Measurements from ENCODE around the gene FOXI1. TPM values are rescaled to one million over a fixed set of nuclear protein-coding genes. Genes with fewer than 3 reads are reported as not detected.

Gene FOXI1
- total RNA-seq, 1 donor = not detected

GRCh38 chr5:170100066-170100943 is 5.4 kb upstream of the FOXI1 start:
- Histone ChIP-seq H3K4me2 (ENCODE audit: insufficient read depth, low read length) (no peak overlapping the region), H2AFZ (ENCODE audit: low read length) (peak overlapping the region; percentile 44)

DNA sequence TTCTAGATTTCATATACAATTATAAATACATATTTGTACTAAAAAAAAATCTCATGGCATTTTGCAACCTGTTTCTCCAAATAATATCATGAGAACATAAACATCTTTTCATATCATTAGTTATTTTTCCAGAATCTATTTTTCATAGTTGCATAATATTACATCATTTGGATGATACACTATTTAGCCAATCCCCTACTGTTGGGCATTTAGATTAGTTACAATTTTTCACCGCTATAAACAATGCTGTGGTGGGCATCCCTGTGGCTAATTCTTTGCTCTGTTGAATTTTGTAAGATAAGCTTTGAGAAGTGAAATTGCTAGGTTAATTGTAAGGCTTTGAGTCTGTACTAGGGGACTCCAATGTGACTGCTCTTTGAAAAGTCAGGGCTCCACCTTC is 2.2 kb upstream of the FOXI1 start:
- Histone ChIP-seq H3K27me3 (ENCODE audit: insufficient read depth, low read length) (no peaks in the 10 kb centered on the region), H3K4me3 (ENCODE audit: insufficient read depth, low read length) (no peak overlapping the region), H3K4me2 (ENCODE audit: insufficient read depth, low read length) (no peak overlapping the region), H3K9me3 (ENCODE audit: low read depth, low read length) (peaks cover 3% of the 10 kb centered on the region), H3K79me2 (ENCODE audit: insufficient read depth, low read length) (no peaks in the 10 kb centered on the region), H4K20me1 (ENCODE audit: insufficient read depth, low read length) (no peaks in the 10 kb centered on the region), H3K27ac (ENCODE audit: low read depth, low read length) (no peak overlapping the region), H2AFZ (ENCODE audit: low read length) (no peak overlapping the region), H3K36me3 (ENCODE audit: insufficient read depth, low read length) (no peaks in the 10 kb centered on the region), H3K4me1 (ENCODE audit: insufficient read depth, low read length) (no peaks in the 10 kb centered on the region)
- DNase-seq (ENCODE audit: insufficient read length, low spot score, missing footprints) = no peak
- TF ChIP-seq, protein P1, sequence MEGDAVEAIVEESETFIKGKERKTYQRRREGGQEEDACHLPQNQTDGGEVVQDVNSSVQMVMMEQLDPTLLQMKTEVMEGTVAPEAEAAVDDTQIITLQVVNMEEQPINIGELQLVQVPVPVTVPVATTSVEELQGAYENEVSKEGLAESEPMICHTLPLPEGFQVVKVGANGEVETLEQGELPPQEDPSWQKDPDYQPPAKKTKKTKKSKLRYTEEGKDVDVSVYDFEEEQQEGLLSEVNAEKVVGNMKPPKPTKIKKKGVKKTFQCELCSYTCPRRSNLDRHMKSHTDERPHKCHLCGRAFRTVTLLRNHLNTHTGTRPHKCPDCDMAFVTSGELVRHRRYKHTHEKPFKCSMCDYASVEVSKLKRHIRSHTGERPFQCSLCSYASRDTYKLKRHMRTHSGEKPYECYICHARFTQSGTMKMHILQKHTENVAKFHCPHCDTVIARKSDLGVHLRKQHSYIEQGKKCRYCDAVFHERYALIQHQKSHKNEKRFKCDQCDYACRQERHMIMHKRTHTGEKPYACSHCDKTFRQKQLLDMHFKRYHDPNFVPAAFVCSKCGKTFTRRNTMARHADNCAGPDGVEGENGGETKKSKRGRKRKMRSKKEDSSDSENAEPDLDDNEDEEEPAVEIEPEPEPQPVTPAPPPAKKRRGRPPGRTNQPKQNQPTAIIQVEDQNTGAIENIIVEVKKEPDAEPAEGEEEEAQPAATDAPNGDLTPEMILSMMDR (IDR thresholded peaks at IDR 0.05; ENCODE audit: extremely low read depth, low read depth, low read length) = no peak

More at GRCh38 chr5:170100066-170100943, 5.4 kb upstream of the FOXI1 start:
- H3K27ac ChIP-seq (ENCODE audit: low read depth, low read length) = no peak overlapping the region
- H3K4me1 ChIP-seq (ENCODE audit: insufficient read depth, low read length) = no peaks in the 10 kb centered on the region
- TF ChIP-seq, protein P1 (IDR thresholded peaks at IDR 0.05; ENCODE audit: extremely low read depth, low read depth, low read length) = peak; percentile 78
- H3K36me3 ChIP-seq (ENCODE audit: insufficient read depth, low read length) = no peaks in the 10 kb centered on the region
- peak; percentile 92 for DNase-seq (ENCODE audit: insufficient read length, low spot score, missing footprints)
- no peaks in the 10 kb centered on the region for H4K20me1 ChIP-seq (ENCODE audit: insufficient read depth, low read length)
- peaks cover 7% of the 10 kb centered on the region for H3K27me3 ChIP-seq (ENCODE audit: insufficient read depth, low read length)
- peaks cover 3% of the 10 kb centered on the region for H3K9me3 ChIP-seq (ENCODE audit: low read depth, low read length)
- no peaks in the 10 kb centered on the region for H3K79me2 ChIP-seq (ENCODE audit: insufficient read depth, low read length)
- H3K4me3 ChIP-seq (ENCODE audit: insufficient read depth, low read length) = no peak overlapping the region

- TF ChIP-seq, protein P1 (IDR thresholded peaks at IDR 0.05; ENCODE audit: extremely low read depth, low read depth, low read length) = no peak
- Histone ChIP-seq H3K27me3 (ENCODE audit: insufficient read depth, low read length) (no peaks in the 10 kb centered on the region), H3K9me3 (ENCODE audit: low read depth, low read length) (no peaks in the 10 kb centered on the region), H3K4me3 (ENCODE audit: insufficient read depth, low read length) (no peak overlapping the region), H3K4me1 (ENCODE audit: insufficient read depth, low read length) (no peaks in the 10 kb centered on the region), H3K36me3 (ENCODE audit: insufficient read depth, low read length) (no peaks in the 10 kb centered on the region), H4K20me1 (ENCODE audit: insufficient read depth, low read length) (no peaks in the 10 kb centered on the region), H3K4me2 (ENCODE audit: insufficient read depth, low read length) (no peak overlapping the region), H3K27ac (ENCODE audit: low read depth, low read length) (no peak overlapping the region), H3K79me2 (ENCODE audit: insufficient read depth, low read length) (no peaks in the 10 kb centered on the region), H2AFZ (ENCODE audit: low read length) (no peak overlapping the region)
- no peak for DNase-seq (ENCODE audit: insufficient read length, low spot score, missing footprints)
Measured at GRCh38 chr5:170104299-170104698, 1.4 kb upstream of the FOXI1 start.

GRCh38 chr5:170104710-170105109 is 987 bp upstream of the FOXI1 start:
- TF ChIP-seq, protein P1 (IDR thresholded peaks at IDR 0.05; ENCODE audit: extremely low read depth, low read depth, low read length) = no peak
- Histone ChIP-seq H3K79me2 (ENCODE audit: insufficient read depth, low read length) (no peaks in the 10 kb centered on the region), H3K4me3 (ENCODE audit: insufficient read depth, low read length) (no peak overlapping the region), H3K4me1 (ENCODE audit: insufficient read depth, low read length) (no peaks in the 10 kb centered on the region), H3K27ac (ENCODE audit: low read depth, low read length) (no peak overlapping the region), H2AFZ (ENCODE audit: low read length) (no peak overlapping the region), H3K9me3 (ENCODE audit: low read depth, low read length) (no peaks in the 10 kb centered on the region), H3K27me3 (ENCODE audit: insufficient read depth, low read length) (no peaks in the 10 kb centered on the region), H4K20me1 (ENCODE audit: insufficient read depth, low read length) (no peaks in the 10 kb centered on the region), H3K4me2 (ENCODE audit: insufficient read depth, low read length) (no peak overlapping the region), H3K36me3 (ENCODE audit: insufficient read depth, low read length) (no peaks in the 10 kb centered on the region)
- no peak for DNase-seq (ENCODE audit: insufficient read length, low spot score, missing footprints)

All from osteoblast (primary cell).